GM23248 (cell line): Measurements from ENCODE around the gene CFAP300.

ENCODE experiments used
- EZH2 ChIP-seq: fragments of 200-600 bp; sonication (generic); IDR thresholded peaks from 2 replicates; pipeline ENCODE4 v1.6.1; 2018; ENCODE audit warnings: antibody characterized with exemption, mild to moderate bottlenecking; ENCODE audit not compliant: insufficient read depth, poor library complexity, severe bottlenecking
- EZH2phosphoT487 ChIP-seq: fragments of 200-600 bp; sonication (generic); IDR thresholded peaks from 2 replicates; pipeline ENCODE4 v1.6.1; 2018; ENCODE audit warnings: antibody characterized with exemption, moderate library complexity, mild to moderate bottlenecking, low read depth; ENCODE audit not compliant: insufficient read depth

DNA sequence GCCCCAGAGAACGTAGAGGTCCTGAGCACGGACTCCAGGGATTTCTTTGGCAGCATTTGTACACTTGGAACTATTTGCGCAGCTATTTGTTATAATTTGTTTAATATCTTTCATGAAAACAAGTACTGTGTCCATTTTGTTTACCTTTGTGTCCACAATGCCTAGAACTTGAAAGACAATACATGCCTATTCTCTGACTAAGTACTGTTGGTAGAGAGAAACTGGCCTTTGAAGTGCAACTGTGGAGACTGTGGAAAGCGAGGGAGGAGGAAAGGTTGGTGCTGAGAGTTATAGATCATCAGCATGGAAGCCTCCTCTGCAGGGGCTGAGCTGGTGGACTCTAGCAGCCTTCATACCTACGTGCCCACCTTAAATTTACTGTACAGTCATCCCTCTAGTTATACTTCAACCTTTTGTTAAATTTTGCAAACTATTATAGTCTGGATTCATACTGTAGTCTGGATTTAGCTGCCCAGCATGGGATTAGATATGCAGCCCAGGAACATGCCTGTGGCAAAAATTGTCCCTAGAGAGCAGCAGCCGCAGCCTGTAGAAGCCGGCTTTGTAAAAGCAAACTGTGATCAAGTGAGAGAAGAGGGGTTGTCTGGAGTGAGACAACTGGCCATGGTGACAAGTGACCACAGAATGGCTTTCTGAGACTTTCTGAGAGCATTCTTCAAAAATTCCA lies 38.8 kb downstream of the CFAP300 start:
- no peak for TF ChIP-seq EZH2phosphoT487
- no peak for TF ChIP-seq EZH2
